Measurements from ENCODE around the gene MDH2. TPM values are rescaled to one million over a fixed set of nuclear protein-coding genes. Genes with fewer than 3 reads are reported as not detected.
A peak's percentile ranks its signal among the peaks of the same experiment; 100 is the strongest.
"Not testable (repeated sequence)": the region's sequence is repeated elsewhere in the genome, so short reads cannot be mapped to it uniquely, and the experiment has no call there.

MDH2 gene
- total RNA-seq, 1 donor from 2014 or later: 107 TPM

DNA sequence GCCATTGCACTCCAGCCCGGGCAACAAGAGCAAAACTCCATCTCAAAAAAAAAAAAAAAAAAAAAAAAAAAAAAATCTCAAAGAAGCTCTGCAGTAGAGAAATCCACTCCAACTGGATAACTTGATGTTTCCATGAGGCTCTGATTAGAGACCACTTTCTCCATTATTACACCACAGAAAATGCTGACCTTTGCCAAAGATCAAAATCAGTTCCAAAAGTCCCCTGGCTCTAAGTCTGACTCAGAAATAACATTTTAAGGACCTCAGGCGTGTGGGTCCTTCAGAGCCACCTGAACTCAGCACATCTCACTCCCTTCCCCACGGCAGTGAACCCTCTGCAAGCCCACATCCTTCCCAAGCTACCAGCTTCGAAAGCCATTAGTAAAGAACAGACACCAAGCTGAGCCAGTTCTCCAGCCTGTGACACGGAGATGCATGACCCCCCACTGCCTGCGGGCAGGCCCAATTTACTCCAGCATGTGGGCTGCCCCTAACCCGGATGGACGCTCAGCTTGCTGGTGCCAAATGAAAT, 39.7 kb upstream of the MDH2 start:
- TF ChIP-seq, protein P1, sequence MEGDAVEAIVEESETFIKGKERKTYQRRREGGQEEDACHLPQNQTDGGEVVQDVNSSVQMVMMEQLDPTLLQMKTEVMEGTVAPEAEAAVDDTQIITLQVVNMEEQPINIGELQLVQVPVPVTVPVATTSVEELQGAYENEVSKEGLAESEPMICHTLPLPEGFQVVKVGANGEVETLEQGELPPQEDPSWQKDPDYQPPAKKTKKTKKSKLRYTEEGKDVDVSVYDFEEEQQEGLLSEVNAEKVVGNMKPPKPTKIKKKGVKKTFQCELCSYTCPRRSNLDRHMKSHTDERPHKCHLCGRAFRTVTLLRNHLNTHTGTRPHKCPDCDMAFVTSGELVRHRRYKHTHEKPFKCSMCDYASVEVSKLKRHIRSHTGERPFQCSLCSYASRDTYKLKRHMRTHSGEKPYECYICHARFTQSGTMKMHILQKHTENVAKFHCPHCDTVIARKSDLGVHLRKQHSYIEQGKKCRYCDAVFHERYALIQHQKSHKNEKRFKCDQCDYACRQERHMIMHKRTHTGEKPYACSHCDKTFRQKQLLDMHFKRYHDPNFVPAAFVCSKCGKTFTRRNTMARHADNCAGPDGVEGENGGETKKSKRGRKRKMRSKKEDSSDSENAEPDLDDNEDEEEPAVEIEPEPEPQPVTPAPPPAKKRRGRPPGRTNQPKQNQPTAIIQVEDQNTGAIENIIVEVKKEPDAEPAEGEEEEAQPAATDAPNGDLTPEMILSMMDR (IDR thresholded peaks at IDR 0.05): no peak
- Histone ChIP-seq H3K9me3 (no peaks in the 10 kb centered on the region), H3K4me1 (peaks cover 27% of the 10 kb centered on the region), H3K4me3 (no peak overlapping the region), H3K36me3 (peaks cover 31% of the 10 kb centered on the region), H3K27me3 (ENCODE audit: low read depth) (no peaks in the 10 kb centered on the region), H3K27ac (no peak overlapping the region)
- DNase-seq: peak; percentile 25
- intact Hi-C loops (cut with DNase I): no loop called here
- no peak for ATAC-seq

DNA sequence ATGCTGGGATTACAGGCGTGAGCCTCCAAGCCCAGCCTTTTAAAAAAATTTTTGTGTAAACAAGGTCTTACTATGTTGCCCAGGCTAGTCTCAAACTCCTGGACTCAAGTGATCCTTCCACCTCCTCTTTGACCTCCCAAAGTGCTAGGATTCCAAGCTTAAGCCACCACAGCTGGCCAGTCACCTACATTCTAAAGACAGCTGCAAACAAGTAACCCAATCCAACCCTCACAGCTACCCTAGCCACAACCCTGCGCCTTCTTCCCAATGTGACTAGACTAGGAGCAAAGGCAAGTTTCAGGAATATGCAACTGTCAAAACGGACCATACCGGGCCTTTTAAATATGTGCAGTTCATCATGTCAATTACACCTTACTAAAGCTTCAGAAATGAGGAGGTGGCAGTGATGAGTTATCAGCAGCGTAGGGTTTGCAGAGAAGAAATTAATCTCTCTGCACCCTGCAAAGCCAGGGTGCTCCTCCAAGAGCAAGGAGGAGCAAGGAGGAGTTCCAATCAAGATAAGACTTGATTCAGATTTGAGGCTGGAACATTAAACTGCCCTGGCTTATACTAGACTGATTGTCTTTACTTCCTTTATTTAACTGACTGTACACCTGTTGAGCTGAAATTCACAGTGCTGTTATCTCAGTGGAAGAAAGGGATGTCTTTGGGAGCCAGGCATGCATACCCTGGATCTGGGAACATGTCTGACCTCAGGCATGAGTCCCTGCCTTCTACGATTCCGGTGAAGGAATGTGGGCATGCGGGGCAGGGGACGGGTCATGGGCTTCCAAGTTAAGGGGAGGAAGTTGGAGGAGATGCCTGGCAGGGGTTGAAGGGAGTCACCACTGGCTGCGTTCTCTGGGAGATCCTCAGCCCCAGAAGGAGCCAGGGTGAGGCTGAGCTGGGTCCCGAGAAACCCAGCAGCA, 38.0 kb upstream of the MDH2 start:
- H3K4me3 ChIP-seq: no peak overlapping the region
- H3K27ac ChIP-seq: peak overlapping the region; percentile 64
- no peaks in the 10 kb centered on the region for H3K9me3 ChIP-seq
- peaks cover 18% of the 10 kb centered on the region for H3K36me3 ChIP-seq
- ATAC-seq (peak; percentile 13 to 50), DNase-seq (peak; percentile 28)
- intact Hi-C loops (cut with DNase I): no loop called here
- no peaks in the 10 kb centered on the region for H3K27me3 ChIP-seq (ENCODE audit: low read depth)
- TF ChIP-seq, protein P1 (IDR thresholded peaks at IDR 0.05): no peak
- H3K4me1 ChIP-seq: peaks cover 27% of the 10 kb centered on the region

DNA sequence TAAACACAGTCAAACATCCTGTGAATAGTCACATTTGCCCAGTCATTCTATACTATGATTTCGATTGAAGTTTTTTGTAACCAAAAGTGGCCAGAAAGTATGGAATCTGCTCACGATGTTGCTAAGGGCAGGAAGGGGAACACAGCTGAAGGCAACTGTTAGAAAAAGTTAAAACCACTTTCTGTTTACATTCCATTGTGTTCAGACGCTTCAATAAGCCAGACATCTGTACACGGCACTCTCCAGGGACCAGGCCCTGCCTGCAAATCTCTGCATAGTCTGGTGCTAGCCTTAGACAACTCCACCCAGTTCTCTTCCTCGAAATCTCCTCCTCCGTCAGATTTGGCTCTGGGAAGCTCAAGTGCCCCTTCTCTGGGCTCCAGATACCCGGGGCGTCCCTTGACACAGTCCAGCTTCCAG, 36.5 kb upstream of the MDH2 start:
- H3K27ac ChIP-seq: peak overlapping the region; percentile 64
- no peak overlapping the region for H3K4me3 ChIP-seq
- no peaks in the 10 kb centered on the region for H3K9me3 ChIP-seq
- peaks cover 12% of the 10 kb centered on the region for H3K36me3 ChIP-seq
- TF ChIP-seq, protein P1 (IDR thresholded peaks at IDR 0.05): no peak
- no peaks in the 10 kb centered on the region for H3K27me3 ChIP-seq (ENCODE audit: low read depth)
- DNase-seq (no peak), ATAC-seq (peak; percentile 50 to 74)
- peaks cover 27% of the 10 kb centered on the region for H3K4me1 ChIP-seq
- intact Hi-C loops (cut with DNase I): no loop called here

DNA sequence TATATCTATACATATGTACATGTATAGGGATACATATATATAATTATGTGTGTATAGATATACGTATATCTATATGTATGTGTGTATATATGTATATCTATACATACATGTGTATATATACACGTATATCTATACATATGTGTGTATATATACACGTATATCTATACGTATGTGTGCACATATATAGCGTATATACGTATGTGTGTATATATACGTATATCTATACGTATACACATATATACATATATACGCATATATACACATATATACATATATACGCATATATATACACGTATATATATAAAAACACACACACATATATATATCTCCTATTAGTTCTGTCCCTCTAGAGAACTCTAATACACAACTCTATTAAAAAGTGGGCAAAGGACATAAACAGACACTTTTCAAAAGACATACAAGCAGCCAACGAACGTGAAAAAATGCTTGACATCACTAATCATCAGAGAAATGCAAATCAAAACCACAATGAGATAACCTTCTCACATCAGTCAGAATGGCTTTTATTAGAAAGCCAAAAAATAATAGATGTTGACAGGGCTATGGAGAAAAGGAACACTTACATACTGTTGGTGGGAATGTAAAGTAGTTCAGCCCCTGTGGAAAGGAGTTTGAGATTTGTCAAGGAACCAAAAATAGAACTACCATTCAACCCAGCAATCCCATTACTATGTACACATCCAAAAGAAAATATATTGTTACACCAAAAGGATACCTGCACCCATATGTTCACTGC, 31.5 kb upstream of the MDH2 start:
- Histone ChIP-seq H3K4me3 (no peak overlapping the region), H3K4me1 (no peaks in the 10 kb centered on the region), H3K27me3 (ENCODE audit: low read depth) (no peaks in the 10 kb centered on the region), H3K27ac (no peak overlapping the region), H3K36me3 (peaks cover 23% of the 10 kb centered on the region), H3K9me3 (no peaks in the 10 kb centered on the region)
- TF ChIP-seq, protein P1 (IDR thresholded peaks at IDR 0.05): no peak
- intact Hi-C loops (cut with DNase I): no loop called here
- no peak for DNase-seq
- ATAC-seq: no peak

DNA sequence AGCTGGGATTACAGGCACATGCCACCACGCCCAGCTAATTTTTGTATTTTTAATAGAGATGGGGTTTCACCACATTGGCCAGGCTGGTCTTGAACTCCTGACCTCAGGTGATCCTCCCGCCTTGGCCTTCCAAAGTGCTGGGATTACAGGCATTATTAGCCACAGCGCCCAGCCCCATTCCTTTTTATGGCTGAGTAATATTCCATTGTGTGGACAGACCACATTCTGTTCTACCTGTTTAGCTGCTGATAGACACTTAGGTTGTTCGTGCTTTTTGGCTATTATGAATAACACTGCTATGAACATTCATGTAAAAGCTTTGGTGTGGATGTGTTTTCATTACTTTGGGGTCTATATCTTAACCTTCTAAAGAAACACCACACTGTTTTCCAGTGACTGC, 29.4 kb upstream of the MDH2 start:
- H3K36me3 ChIP-seq: peaks cover 17% of the 10 kb centered on the region
- intact Hi-C loops (cut with DNase I); ATAC-seq; DNase-seq; H3K4me3 ChIP-seq; H3K27me3 ChIP-seq (ENCODE audit: low read depth); H3K27ac ChIP-seq; H3K9me3 ChIP-seq: not testable (repeated sequence)
- peaks cover 11% of the 10 kb centered on the region for H3K4me1 ChIP-seq

Data from lower lobe of right lung (tissue), 2 donors.